MM.1S (cell line): ENCODE results near the gene MAGEB1.

Source experiments
- DNase-seq: peaks from one replicate; pipeline ENCODE4 v3.0.0-alpha.2; 2015
- H2AFZ ChIP-seq: fragments of 300-600 bp; sonication (generic); 2 replicates; pipeline ENCODE4 v1.6.0; 2016; ENCODE audit warnings: antibody characterized with exemption, low read length
- H3F3A ChIP-seq: fragments of 300-600 bp; sonication (generic); 2 replicates; pipeline ENCODE4 v1.6.1; 2016; ENCODE audit warnings: mild to moderate bottlenecking, antibody characterized with exemption, low read length, moderate library complexity, mixed read lengths; ENCODE audit not compliant: insufficient read depth
- H3K27ac ChIP-seq: fragments of 300-600 bp; sonication (generic); 2 replicates; pipeline ENCODE4 v1.5.1; 2016; ENCODE audit warnings: mild to moderate bottlenecking, low read length
- H3K27me3 ChIP-seq: fragments of 300-600 bp; sonication (generic); replicated peaks from 2 replicates; pipeline ENCODE4 v1.6.0; 2016; ENCODE audit warnings: low read length; ENCODE audit not compliant: insufficient read depth
- H3K36me3 ChIP-seq: fragments of 300-600 bp; sonication (generic); replicated peaks from 2 replicates; pipeline ENCODE4 v1.6.1; 2016; ENCODE audit warnings: mild to moderate bottlenecking, low read length, mixed read lengths; ENCODE audit not compliant: insufficient read depth
- H3K4me1 ChIP-seq: fragments of 300-600 bp; sonication (generic); 2 replicates; pipeline ENCODE4 v1.6.1; 2016; ENCODE audit warnings: low read length, mixed read lengths
- H3K4me2 ChIP-seq: fragments of 300-600 bp; sonication (generic); 2 replicates; pipeline ENCODE4 v1.6.0; 2016; ENCODE audit warnings: low read depth, low read length
- H3K4me3 ChIP-seq: fragments of 300-600 bp; sonication (generic); 2 replicates; pipeline ENCODE4 v1.5.1; 2016; ENCODE audit warnings: low read length, mixed read lengths
- H3K79me2 ChIP-seq: fragments of 300-600 bp; sonication (generic); 2 replicates; pipeline ENCODE4 v1.6.1; 2016; ENCODE audit warnings: mixed run types, low read length, mixed read lengths
- H3K9ac ChIP-seq: fragments of 300-600 bp; sonication (generic); 2 replicates; pipeline ENCODE4 v1.6.1; 2016; ENCODE audit warnings: low read length, mixed read lengths
- H3K9me2 ChIP-seq: fragments of 300-600 bp; sonication (generic); replicated peaks from 2 replicates; pipeline ENCODE4 v1.6.1; 2016; ENCODE audit warnings: mild to moderate bottlenecking, low read length, mixed read lengths; ENCODE audit not compliant: insufficient read depth
- H3K9me3 ChIP-seq: fragments of 300-600 bp; sonication (generic); replicated peaks from 2 replicates; pipeline ENCODE4 v1.6.1; 2016; ENCODE audit warnings: mild to moderate bottlenecking, low read length, mixed read lengths; ENCODE audit not compliant: insufficient read depth
- H4K20me1 ChIP-seq: fragments of 300-600 bp; sonication (generic); 2 replicates; pipeline ENCODE4 v1.6.1; 2016; ENCODE audit warnings: mild to moderate bottlenecking, low read length, moderate library complexity, mixed read lengths; ENCODE audit not compliant: insufficient read depth
- EZH2 ChIP-seq: fragments of 300-600 bp; sonication (generic); optimal IDR thresholded peaks from 2 replicates; pipeline ENCODE3; 2017; ENCODE audit warnings: low read depth, mild to moderate bottlenecking, antibody characterized with exemption, low read length, mixed read lengths
- EZH2phosphoT487 ChIP-seq: fragments of 300-600 bp; sonication (generic); IDR thresholded peaks from 2 replicates; pipeline ENCODE4 v1.6.1; 2018; ENCODE audit warnings: antibody characterized with exemption, low read length
- TF ChIP-seq, protein P1 (sequence below): fragments of 300-600 bp; sonication (generic); IDR thresholded peaks from 2 replicates; pipeline ENCODE4 v1.5.1; 2016; ENCODE audit warnings: antibody characterized with exemption, low read length, mixed read lengths

Gene MAGEB1

DNA sequence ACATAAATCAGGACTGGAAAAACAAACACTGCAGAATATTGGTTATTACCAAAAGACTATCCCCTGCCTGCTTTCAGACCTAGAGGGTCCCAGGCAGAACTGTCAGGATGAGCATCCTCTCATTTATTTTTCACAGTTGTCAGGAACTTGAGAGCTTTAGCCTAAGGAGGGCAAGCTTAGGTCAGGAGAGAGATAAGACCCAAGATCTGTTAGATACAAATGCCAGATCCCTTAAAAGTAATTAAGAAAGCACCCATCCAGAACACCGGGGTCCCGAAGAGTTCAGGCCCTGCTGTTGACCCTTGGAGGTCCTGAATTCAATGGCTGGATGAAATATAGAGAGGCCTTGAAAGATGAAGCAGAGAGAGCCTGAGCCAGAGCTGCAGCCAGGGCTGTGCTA, 22.4 kb upstream of the MAGEB1 start:
- no peak overlapping the region for H3K9ac ChIP-seq
- no peaks in the 10 kb centered on the region for H3K4me1 ChIP-seq
- H3K9me2 ChIP-seq = no peaks in the 10 kb centered on the region
- H3K4me2 ChIP-seq = no peak overlapping the region
- H3K4me3 ChIP-seq = no peak overlapping the region
- DNase-seq = no peak
- H2AFZ ChIP-seq = no peak overlapping the region
- H3F3A ChIP-seq = no peaks in the 10 kb centered on the region
- H3K27ac ChIP-seq = no peak overlapping the region
- H4K20me1 ChIP-seq = no peaks in the 10 kb centered on the region
- no peaks in the 10 kb centered on the region for H3K27me3 ChIP-seq
- TF ChIP-seq, protein P1, sequence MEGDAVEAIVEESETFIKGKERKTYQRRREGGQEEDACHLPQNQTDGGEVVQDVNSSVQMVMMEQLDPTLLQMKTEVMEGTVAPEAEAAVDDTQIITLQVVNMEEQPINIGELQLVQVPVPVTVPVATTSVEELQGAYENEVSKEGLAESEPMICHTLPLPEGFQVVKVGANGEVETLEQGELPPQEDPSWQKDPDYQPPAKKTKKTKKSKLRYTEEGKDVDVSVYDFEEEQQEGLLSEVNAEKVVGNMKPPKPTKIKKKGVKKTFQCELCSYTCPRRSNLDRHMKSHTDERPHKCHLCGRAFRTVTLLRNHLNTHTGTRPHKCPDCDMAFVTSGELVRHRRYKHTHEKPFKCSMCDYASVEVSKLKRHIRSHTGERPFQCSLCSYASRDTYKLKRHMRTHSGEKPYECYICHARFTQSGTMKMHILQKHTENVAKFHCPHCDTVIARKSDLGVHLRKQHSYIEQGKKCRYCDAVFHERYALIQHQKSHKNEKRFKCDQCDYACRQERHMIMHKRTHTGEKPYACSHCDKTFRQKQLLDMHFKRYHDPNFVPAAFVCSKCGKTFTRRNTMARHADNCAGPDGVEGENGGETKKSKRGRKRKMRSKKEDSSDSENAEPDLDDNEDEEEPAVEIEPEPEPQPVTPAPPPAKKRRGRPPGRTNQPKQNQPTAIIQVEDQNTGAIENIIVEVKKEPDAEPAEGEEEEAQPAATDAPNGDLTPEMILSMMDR = no peak
- TF ChIP-seq EZH2 = no peak
- no peak for TF ChIP-seq EZH2phosphoT487
- H3K36me3 ChIP-seq = no peaks in the 10 kb centered on the region
- no peaks in the 10 kb centered on the region for H3K9me3 ChIP-seq
- no peaks in the 10 kb centered on the region for H3K79me2 ChIP-seq

GRCh38 chrX:30228526-30228925, 18.4 kb upstream of the MAGEB1 start:
- no peak overlapping the region for H3K27ac ChIP-seq
- no peak overlapping the region for H2AFZ ChIP-seq
- no peak overlapping the region for H3K4me2 ChIP-seq
- no peak for DNase-seq
- no peaks in the 10 kb centered on the region for H3K27me3 ChIP-seq
- H3K79me2 ChIP-seq = no peaks in the 10 kb centered on the region
- H4K20me1 ChIP-seq = no peaks in the 10 kb centered on the region
- no peak for TF ChIP-seq EZH2
- no peak for TF ChIP-seq EZH2phosphoT487
- TF ChIP-seq, protein P1 = no peak
- no peak overlapping the region for H3K4me3 ChIP-seq
- no peaks in the 10 kb centered on the region for H3F3A ChIP-seq
- H3K9me3 ChIP-seq = no peaks in the 10 kb centered on the region
- no peaks in the 10 kb centered on the region for H3K4me1 ChIP-seq
- no peak overlapping the region for H3K9ac ChIP-seq
- H3K36me3 ChIP-seq = no peaks in the 10 kb centered on the region
- H3K9me2 ChIP-seq = no peaks in the 10 kb centered on the region

DNA sequence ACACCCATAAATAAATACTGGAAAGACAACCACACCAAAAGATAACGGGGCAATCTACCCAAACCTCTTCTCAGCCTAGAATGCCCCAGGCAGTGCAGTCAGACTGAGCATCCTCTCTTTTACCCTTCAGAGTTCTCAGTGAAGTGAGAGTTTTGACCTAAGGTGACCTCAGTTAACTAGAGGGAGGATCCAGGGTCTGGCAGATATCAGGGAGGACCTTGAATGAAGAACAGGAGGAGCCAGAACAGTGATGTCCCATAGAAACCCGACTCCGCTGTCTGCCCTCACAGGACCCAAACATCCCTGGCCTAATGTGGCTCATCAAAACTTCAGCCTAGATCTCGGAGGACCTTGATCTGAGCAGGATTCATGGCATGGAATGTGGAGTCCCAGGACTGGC, 16.6 kb upstream of the MAGEB1 start, which contains the start of gene MAGEB3:
TSS of gene MAGEB3 (plus strand) at position 263 of the 400 bp plus-strand sequence. CDS start 5,268 bp downstream, outside the sequence.
- no peaks in the 10 kb centered on the region for H3K27me3 ChIP-seq
- DNase-seq = no peak
- TF ChIP-seq EZH2 (no peak), EZH2phosphoT487 (no peak)
- TF ChIP-seq, protein P1 = no peak
- no peaks in the 10 kb centered on the region for H3K79me2 ChIP-seq
- H3K4me1 ChIP-seq = no peaks in the 10 kb centered on the region
- no peak within 1 kb of the TSS for H2AFZ ChIP-seq
- no peak within 1 kb of the TSS for H3K4me3 ChIP-seq
- H3F3A ChIP-seq = no peaks in the 10 kb centered on the region
- H3K4me2 ChIP-seq = no peak within 1 kb of the TSS
- no peak within 1 kb of the TSS for H3K9ac ChIP-seq
- H4K20me1 ChIP-seq = no peaks in the 10 kb centered on the region
- no peaks in the 10 kb centered on the region for H3K9me2 ChIP-seq
- no peak within 1 kb of the TSS for H3K27ac ChIP-seq
- H3K9me3 ChIP-seq = no peaks in the 10 kb centered on the region
- no peaks in the 10 kb centered on the region for H3K36me3 ChIP-seq
